SK-N-SH (cell line): ENCODE data around the gene GCN1. TPM values are rescaled to one million over a fixed set of nuclear protein-coding genes. Genes with fewer than 3 reads are reported as not detected.
A peak's percentile ranks its signal among the peaks of the same experiment; 100 is the strongest.

Experiments
- CTCF ChIA-PET: fragments of 300-600, 350-600 bp; formaldehyde crosslinking; extraction: SDS; loops from one replicate; lab custom pipeline; 2021; lab: Yijun Ruan, JAX
- POLR2A ChIA-PET: fragments of 350-600 bp; sonication (Branson Sonifier 250); formaldehyde crosslinking; extraction: SDS; loops from one replicate; lab custom pipeline; 2020; ENCODE audit warnings: antibody characterized with exemption, inconsistent platforms; lab: Yijun Ruan, JAX
- DNase-seq: peaks from one replicate; pipeline ENCODE4 v3.0.0; 2012
- H2AFZ ChIP-seq: fragments of 200-600 bp; sonication (generic); 2 replicates; pipeline ENCODE4 v1.8.1; 2016; ENCODE audit warnings: antibody characterized with exemption, mild to moderate bottlenecking, low read depth
- H3F3A ChIP-seq: fragments of 200-600 bp; sonication (generic); replicated peaks from 2 replicates; pipeline ENCODE3; 2016; ENCODE audit warnings: antibody characterized with exemption, mild to moderate bottlenecking; ENCODE audit not compliant: insufficient read depth
- H3K27ac ChIP-seq, 2 experiments: fragments of 200-500 bp in 1 of 2; fragments of 200-600 bp in 1 of 2; sonication (Bioruptor generic) in 1 of 2; sonication (generic), shearing (Covaris generic) in 1 of 2; 2 replicates each; pipeline versions ENCODE4 v1.5.1 to v1.6.1; 2014 to 2016; ENCODE audit warnings: low read depth in 2 of 2, inconsistent platforms in 1 of 2, low read length in 1 of 2, mild to moderate bottlenecking in 1 of 2, mixed read lengths in 1 of 2
- H3K27me3 ChIP-seq: fragments of 200-600 bp; sonication (generic), shearing (Covaris generic); 2 replicates; pipeline ENCODE4 v1.6.1; 2016; ENCODE audit warnings: mixed run types; ENCODE audit not compliant: insufficient read depth
- H3K36me3 ChIP-seq, 2 experiments: fragments of 200-500 bp in 1 of 2; fragments of 200-600 bp in 1 of 2; sonication (Bioruptor generic) in 1 of 2; sonication (generic) in 1 of 2; replicated peaks in 1 of 2; 2 replicates each; pipeline versions ENCODE3 to v1.5.1; 2014 to 2016; ENCODE audit warnings: low read length in 1 of 2, mild to moderate bottlenecking in 1 of 2; ENCODE audit not compliant: insufficient read depth in 2 of 2, control insufficient read depth in 1 of 2
- H3K4me1 ChIP-seq, 2 experiments: fragments of 200-500 bp in 1 of 2; fragments of 200-600 bp in 1 of 2; sonication (Bioruptor generic) in 1 of 2; sonication (generic), shearing (Covaris generic) in 1 of 2; 2 replicates each; pipeline versions ENCODE4 v1.5.1 to v1.6.1; 2014 to 2016; ENCODE audit warnings: low read depth in 1 of 2, low read length in 1 of 2, mixed run types in 1 of 2; ENCODE audit not compliant: insufficient read depth in 2 of 2, control insufficient read depth in 1 of 2
- H3K4me2 ChIP-seq: fragments of 200-600 bp; sonication (generic), shearing (Covaris generic); 2 replicates; pipeline ENCODE4 v1.6.1; 2017; ENCODE audit warnings: mixed run types
- H3K4me3 ChIP-seq, 2 experiments: fragments of 200-500 bp in 1 of 2; fragments of 200-600 bp in 1 of 2; sonication (Bioruptor generic) in 1 of 2; sonication (generic), shearing (Covaris generic) in 1 of 2; 2 replicates each; pipeline versions ENCODE4 v1.5.1 to v1.8.1; 2014 to 2016; ENCODE audit warnings: low read depth in 2 of 2, inconsistent platforms in 1 of 2, low read length in 1 of 2, mild to moderate bottlenecking in 1 of 2, mixed read lengths in 1 of 2, moderate library complexity in 1 of 2
- H3K79me2 ChIP-seq: fragments of 200-600 bp; sonication (generic); 2 replicates; pipeline ENCODE4 v1.8.1; 2017; ENCODE audit warnings: mild to moderate bottlenecking; ENCODE audit not compliant: insufficient read depth
- H3K9ac ChIP-seq: fragments of 200-600 bp; sonication (generic); 2 replicates; pipeline ENCODE4 v1.6.1; 2017; ENCODE audit warnings: mixed run types
- H3K9me2 ChIP-seq: fragments of 200-600 bp; sonication (generic); 2 replicates; pipeline ENCODE4 v1.6.1; 2017; ENCODE audit warnings: mixed run types
- H3K9me3 ChIP-seq: fragments of 200-600 bp; sonication (generic); 2 replicates; pipeline ENCODE4 v1.6.1; 2017; ENCODE audit warnings: mixed run types, mild to moderate bottlenecking, moderate library complexity
- H4K20me1 ChIP-seq: fragments of 200-600 bp; sonication (generic); 2 replicates; pipeline ENCODE4 v1.6.1; 2017; ENCODE audit warnings: mild to moderate bottlenecking, mixed run types; ENCODE audit not compliant: insufficient read depth
- CHD2 ChIP-seq: fragments of 150-350 bp; IDR thresholded peaks from 2 replicates; pipeline ENCODE4 v1.6.1; 2018; ENCODE audit warnings: low read length; ENCODE audit not compliant: partially characterized antibody
- EP300 ChIP-seq, 2 experiments: IDR thresholded peaks; 2 replicates each; pipeline versions ENCODE4 v1.4.0 to v1.6.1; 2012; ENCODE audit warnings: borderline replicate concordance in 1 of 2, low read depth in 1 of 2, low read length in 1 of 2
- EZH2phosphoT487 ChIP-seq: fragments of 200-600 bp; sonication (generic); IDR thresholded peaks from 2 replicates; pipeline ENCODE4 v1.6.1; 2017; ENCODE audit warnings: low read depth, mixed run types, mild to moderate bottlenecking, antibody characterized with exemption, moderate library complexity, borderline replicate concordance
- JUND ChIP-seq: IDR thresholded peaks from 2 replicates; pipeline ENCODE4 v1.4.0; 2012
- PBX3 ChIP-seq: IDR thresholded peaks from 2 replicates; pipeline ENCODE4; 2012
- REST ChIP-seq: IDR thresholded peaks from 2 replicates; pipeline ENCODE4 v1.6.1; 2012; ENCODE audit warnings: mild to moderate bottlenecking, low read depth, low read length, moderate library complexity
- RFX5 ChIP-seq: IDR thresholded peaks from 2 replicates; pipeline ENCODE4 v1.6.1; 2012; ENCODE audit warnings: mild to moderate bottlenecking, improper control_type of control experiment, low read length
- RXRA ChIP-seq: IDR thresholded peaks from 2 replicates; pipeline ENCODE4 v1.4.0; 2012; ENCODE audit warnings: low read depth, mild to moderate bottlenecking, borderline replicate concordance
- TCF12 ChIP-seq: IDR thresholded peaks from 2 replicates; pipeline ENCODE4 v1.4.0; 2012
- ZBTB33 ChIP-seq: IDR thresholded peaks from 2 replicates; pipeline ENCODE4 v1.4.0; 2012; ENCODE audit warnings: low read depth, borderline replicate concordance
- WGBS: methylation state at CpG from one replicate; pipeline ENCODE4 v1.1.6; 2017; ENCODE audit warnings: low lambda C conversion rate; 5-methylcytosine and 5-hydroxymethylcytosine counted together
- polyA plus RNA-seq, 3 experiments: library from polyadenylated mRNA; depleted of rRNA; stranded (reverse); fragments of >200 nt; gene quantifications; 2 replicates each; pipeline ENCODE4 v1.2.3, GENCODE V29; 2012

Gene GCN1
- polyA plus RNA-seq, 1 of the 3 experiments (the other 2 are of a cell fraction), result 54.4 TPM

- TF ChIP-seq RXRA (no peak), CHD2 (no peak), TCF12 (no peak), REST (no peak), RFX5 (no peak), ZBTB33 (no peak), PBX3 (no peak), JUND (no peak), EP300 (IDR thresholded peaks at IDR 0.05; ENCODE audit: borderline replicate concordance in 1 of 2, low read depth in 1 of 2, low read length in 1 of 2) (no peak), EZH2phosphoT487 (no peak)
- Histone ChIP-seq H3K4me3 (no peak overlapping the region), H2AFZ (no peak overlapping the region), H3K4me2 (0 out of 2 replicates have a peak overlapping the region, but pooled peaks have one; percentile 91), H3K9me3 (no peaks in the 10 kb centered on the region), H3K36me3 (peaks cover 24 to 28% of the 10 kb centered on the region in 2 experiments), H3K9me2 (no peaks in the 10 kb centered on the region), H3F3A (peaks cover 39% of the 10 kb centered on the region), H3K9ac (no peak overlapping the region), H4K20me1 (peaks cover 22% of the 10 kb centered on the region), H3K27me3 (no peaks in the 10 kb centered on the region), H3K27ac (peak overlapping the region in 1 of 2 experiments; percentile 10; a peak in 1 of 4 replicates), H3K4me1 (peaks cover 58 to 64% of the 10 kb centered on the region in 2 experiments), H3K79me2 (peaks cover 88% of the 10 kb centered on the region)
- ChIA-PET POLR2A (interaction anchor here (0.7 to 8.7 kb wide), 5 partner anchors 25 to 67 kb away, joined by 3 to 108 read pairs (median 22); partner anchors contain the start of genes PXN, RNU4-1, RNU4-2 and RPLP0), CTCF (interaction anchor here (0.6 to 18.6 kb wide), 28 partner anchors 9 to 282 kb away, joined by 3 to 618 read pairs (median 8); partner anchors contain the start of genes PLA2G1B, PXN, RAB35 and RNU4-1)
- no peak for DNase-seq
- WGBS, result 78% methylated on average over 6 of the region's 8 CpGs
Observed at GRCh38 chr12:120227233-120228040, 32.9 kb upstream of the GCN1 start.
